ENCODE results near the gene PELI3. TPM values are rescaled to one million over a fixed set of nuclear protein-coding genes. Genes with fewer than 3 reads are reported as not detected.

Gene PELI3
- 11.1 TPM in 2 replicates for total RNA-seq

GRCh38 chr11:66466225-66467033 lies at the start of gene PELI3:
Gene PELI3 (plus strand): TSS chr11:66466905. CDS start chr11:66468129, 1,224 bp downstream.

DNA sequence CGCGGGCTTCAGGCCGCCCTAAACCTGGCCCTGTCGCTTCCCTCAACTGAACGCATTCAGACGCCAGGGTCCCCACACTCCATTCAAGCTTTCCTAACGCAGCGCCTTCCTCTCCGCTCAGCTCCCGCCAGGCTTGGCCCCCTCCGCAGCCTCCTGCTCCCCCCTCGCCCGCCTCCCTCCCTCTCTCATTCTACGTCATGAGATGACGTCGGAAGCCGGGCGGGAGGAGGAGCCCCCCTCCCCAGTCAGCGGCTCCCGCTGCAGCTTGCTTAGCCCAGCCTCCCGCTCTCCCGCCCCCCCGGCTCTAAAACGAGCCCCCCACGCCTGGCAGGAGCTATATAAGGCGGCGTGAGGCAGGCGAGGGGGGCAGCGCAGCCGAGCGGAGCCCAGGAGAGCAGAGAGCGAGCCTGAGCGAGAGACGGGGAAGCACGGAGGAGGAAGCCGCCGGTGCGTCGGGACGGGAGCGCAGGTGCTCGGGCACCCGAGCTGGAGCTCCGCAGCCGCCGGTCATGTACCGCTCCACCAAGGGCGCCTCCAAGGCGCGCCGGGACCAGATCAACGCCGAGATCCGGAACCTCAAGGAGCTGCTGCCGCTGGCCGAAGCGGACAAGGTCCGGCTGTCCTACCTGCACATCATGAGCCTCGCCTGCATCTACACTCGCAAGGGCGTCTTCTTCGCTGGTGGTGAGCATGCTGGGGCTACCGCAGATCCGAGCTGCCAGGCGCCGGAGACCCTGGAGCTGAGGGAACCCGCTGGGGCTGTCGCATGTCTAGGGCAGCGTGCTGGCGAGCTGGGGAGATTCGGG lies 45.8 kb upstream of the PELI3 start, which contains the start of gene NPAS4:
Gene NPAS4, plus strand, starts transcription at position 365 of the 806 bp plus-strand sequence. Its CDS starts 145 bp downstream, at position 510.

GRCh38 chr11:66438504-66439466 lies 27.9 kb upstream of the PELI3 start, which contains the start of gene MRPL11:
Gene MRPL11 (minus strand): TSS chr11:66438848. CDS start chr11:66438754, 94 bp downstream.

GRCh38 chr11:66480117-66480938 lies 13.6 kb downstream of the PELI3 start, which contains the start of gene DPP3:
Gene DPP3 (plus strand): TSS chr11:66480434. CDS start chr11:66482201, 1,767 bp downstream.

DNA sequence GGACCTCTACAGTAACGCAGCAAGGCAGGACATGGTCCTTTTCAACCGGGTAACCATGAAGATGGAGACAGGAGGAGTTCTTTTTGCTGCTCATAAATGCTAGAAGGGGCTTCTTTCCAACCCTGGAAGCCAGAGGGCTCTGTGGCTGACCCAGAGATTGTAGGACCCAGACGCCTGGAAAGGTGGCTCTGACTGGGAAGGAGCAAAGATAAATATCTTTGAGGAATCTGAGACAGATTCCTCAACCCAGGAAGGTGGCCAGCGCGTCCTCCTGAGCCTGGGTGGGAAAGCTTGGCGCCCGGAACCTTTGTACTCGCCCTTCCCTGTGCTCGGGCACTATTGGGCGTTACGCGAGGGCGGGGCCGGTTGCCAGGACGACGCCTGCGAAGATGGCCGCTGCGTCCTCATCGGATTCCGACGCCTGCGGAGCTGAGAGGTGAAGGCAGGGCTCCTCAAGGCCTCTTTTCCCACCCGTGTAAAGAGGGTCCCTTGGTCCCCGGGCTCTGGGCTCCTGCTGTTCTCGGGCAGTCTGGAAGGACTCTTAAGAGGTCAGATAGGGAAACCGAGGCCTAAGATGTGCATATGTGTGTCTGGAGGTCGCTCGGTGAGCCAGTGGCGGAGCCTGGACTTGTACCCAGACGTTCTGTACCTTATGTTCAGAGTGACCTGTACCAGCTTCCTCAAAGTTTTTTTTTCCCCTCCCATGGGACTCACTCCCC lies 43.7 kb downstream of the PELI3 start, which contains the start of gene BBS1:
Gene BBS1, plus strand, starts transcription at position 365 of the 719 bp plus-strand sequence. Its CDS starts 25 bp downstream, at position 390.

Other genes starting within 250 kb of the PELI3 start
- gene KLC2, start 209.2 kb upstream of the PELI3 start, total RNA-seq: 14.9 and 17.7 TPM in 2 replicates
- gene RAB1B, start 198.3 kb upstream of the PELI3 start, total RNA-seq: 93.0 and 102 TPM in 2 replicates
- 0.37 and 0.40 TPM in 2 replicates for gene CNIH2, start 188.7 kb upstream of the PELI3 start, total RNA-seq
- gene YIF1A, start 177.8 kb upstream of the PELI3 start, total RNA-seq: 143 and 183 TPM in 2 replicates
- 0.13 and 0.25 TPM in 2 replicates for gene TMEM151A, start 175.0 kb upstream of the PELI3 start, total RNA-seq
- 21.9 and 23.3 TPM in 2 replicates for gene CD248, start 149.9 kb upstream of the PELI3 start, total RNA-seq
- 19.5 and 25.9 TPM in 2 replicates for gene RIN1, start 130.5 kb upstream of the PELI3 start, total RNA-seq
- gene BRMS1, start 121.8 kb upstream of the PELI3 start, total RNA-seq: 50.1 and 58.0 TPM in 2 replicates
- gene B4GAT1, start 119.3 kb upstream of the PELI3 start, total RNA-seq: 38.4 and 46.9 TPM in 2 replicates
- under 0.01 and 0.12 TPM in 2 replicates for gene SLC29A2, start 95.1 kb upstream of the PELI3 start, total RNA-seq
- gene NPAS4, start 45.9 kb upstream of the PELI3 start, total RNA-seq: not detected in 2 replicates
- gene MRPL11, start 28.1 kb upstream of the PELI3 start, total RNA-seq: 32.0 and 32.1 TPM in 2 replicates
- gene DPP3, start 13.5 kb downstream of the PELI3 start, total RNA-seq: 41.3 and 58.4 TPM in 2 replicates
- 25.4 and 28.5 TPM in 2 replicates for gene BBS1, start 43.7 kb downstream of the PELI3 start, total RNA-seq
- gene ZDHHC24, start 79.1 kb downstream of the PELI3 start, total RNA-seq: 8.8 and 10.6 TPM in 2 replicates
- 0.06 TPM in 1 of 2 replicates, not detected in the other for gene ACTN3, start 80.0 kb downstream of the PELI3 start, total RNA-seq
- gene CTSF, start 101.7 kb downstream of the PELI3 start, total RNA-seq: 8.1 and 8.6 TPM in 2 replicates
- gene CCDC87, start 126.2 kb downstream of the PELI3 start, total RNA-seq: 0.26 and 0.44 TPM in 2 replicates
- 43.0 and 60.5 TPM in 2 replicates for gene CCS, start 126.3 kb downstream of the PELI3 start, total RNA-seq
- 21.4 and 24.4 TPM in 2 replicates for gene RBM14, start 149.7 kb downstream of the PELI3 start, total RNA-seq
- gene RBM4, start 171.8 kb downstream of the PELI3 start, total RNA-seq: 110 and 124 TPM in 2 replicates
- gene RBM4B, start 211.0 kb downstream of the PELI3 start, total RNA-seq: 25.1 and 28.4 TPM in 2 replicates